ENCODE data around the gene CADM4. TPM values are rescaled to one million over a fixed set of nuclear protein-coding genes. Genes with fewer than 3 reads are reported as not detected.

Gene CADM4
- polyA plus RNA-seq, 1 of the 3 experiments (the other 2 are of a cell fraction): 28.9 TPM

DNA sequence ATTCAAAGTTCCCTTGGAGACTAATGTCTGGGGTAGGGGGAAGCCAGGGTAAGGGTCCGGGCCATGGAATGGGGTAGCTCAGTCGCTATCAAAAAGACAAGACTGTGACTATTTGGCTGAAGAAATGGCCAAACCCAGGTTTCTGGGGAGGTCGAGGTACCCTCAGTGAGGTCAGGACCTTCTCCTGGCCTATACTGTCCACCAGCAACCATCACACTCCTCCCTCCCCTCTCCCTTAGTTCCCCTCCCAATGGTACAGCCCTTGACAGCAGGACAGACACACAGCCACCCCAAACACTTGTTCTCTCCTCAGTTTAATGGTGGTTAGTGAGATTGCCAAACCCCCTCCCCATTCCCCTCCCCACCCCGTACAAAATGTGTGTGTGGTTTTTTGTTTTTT lies 17.6 kb downstream of the CADM4 start (continued):
- TF ChIP-seq, protein P1, sequence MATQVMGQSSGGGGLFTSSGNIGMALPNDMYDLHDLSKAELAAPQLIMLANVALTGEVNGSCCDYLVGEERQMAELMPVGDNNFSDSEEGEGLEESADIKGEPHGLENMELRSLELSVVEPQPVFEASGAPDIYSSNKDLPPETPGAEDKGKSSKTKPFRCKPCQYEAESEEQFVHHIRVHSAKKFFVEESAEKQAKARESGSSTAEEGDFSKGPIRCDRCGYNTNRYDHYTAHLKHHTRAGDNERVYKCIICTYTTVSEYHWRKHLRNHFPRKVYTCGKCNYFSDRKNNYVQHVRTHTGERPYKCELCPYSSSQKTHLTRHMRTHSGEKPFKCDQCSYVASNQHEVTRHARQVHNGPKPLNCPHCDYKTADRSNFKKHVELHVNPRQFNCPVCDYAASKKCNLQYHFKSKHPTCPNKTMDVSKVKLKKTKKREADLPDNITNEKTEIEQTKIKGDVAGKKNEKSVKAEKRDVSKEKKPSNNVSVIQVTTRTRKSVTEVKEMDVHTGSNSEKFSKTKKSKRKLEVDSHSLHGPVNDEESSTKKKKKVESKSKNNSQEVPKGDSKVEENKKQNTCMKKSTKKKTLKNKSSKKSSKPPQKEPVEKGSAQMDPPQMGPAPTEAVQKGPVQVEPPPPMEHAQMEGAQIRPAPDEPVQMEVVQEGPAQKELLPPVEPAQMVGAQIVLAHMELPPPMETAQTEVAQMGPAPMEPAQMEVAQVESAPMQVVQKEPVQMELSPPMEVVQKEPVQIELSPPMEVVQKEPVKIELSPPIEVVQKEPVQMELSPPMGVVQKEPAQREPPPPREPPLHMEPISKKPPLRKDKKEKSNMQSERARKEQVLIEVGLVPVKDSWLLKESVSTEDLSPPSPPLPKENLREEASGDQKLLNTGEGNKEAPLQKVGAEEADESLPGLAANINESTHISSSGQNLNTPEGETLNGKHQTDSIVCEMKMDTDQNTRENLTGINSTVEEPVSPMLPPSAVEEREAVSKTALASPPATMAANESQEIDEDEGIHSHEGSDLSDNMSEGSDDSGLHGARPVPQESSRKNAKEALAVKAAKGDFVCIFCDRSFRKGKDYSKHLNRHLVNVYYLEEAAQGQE (IDR thresholded peaks at IDR 0.05; ENCODE audit: low read depth, low read length): no peak
- TF ChIP-seq RXRA (IDR thresholded peaks at IDR 0.05; ENCODE audit: borderline replicate concordance, low read depth) (no peak), RCOR1 (IDR thresholded peaks at IDR 0.05; ENCODE audit: low read length) (no peak), SIN3A (IDR thresholded peaks at IDR 0.05; ENCODE audit: borderline replicate concordance, low read depth, low read length) (no peak), TCF12 (IDR thresholded peaks at IDR 0.05) (no peak)

GRCh38 chr19:43620061-43621001 lies 19.3 kb downstream of the CADM4 start:
- no peak for DNase-seq
- CTCF ChIA-PET: interaction anchor here (0.6 to 2.5 kb wide), 2 partner anchors 65 to 1154 kb away, joined by 3 to 7 read pairs; no protein-coding TSS in a partner anchor
- POLR2A ChIA-PET: interaction anchor here (1.1 kb wide), 1 partner anchor 48 kb away, joined by 5 read pairs; no protein-coding TSS in a partner anchor
- Histone ChIP-seq H3K27me3 (ENCODE audit: insufficient read depth) (no peaks in the 10 kb centered on the region), H3K79me2 (ENCODE audit: insufficient read depth) (peaks cover 38% of the 10 kb centered on the region), H2AFZ (ENCODE audit: low read depth) (peak overlapping the region; percentile 88; the same call in 1 of the 2 replicates), H3K9me3 (no peaks in the 10 kb centered on the region), H3K9ac (peak overlapping the region; percentile 86), H3K4me2 (peak overlapping the region; percentile 87), H3K27ac (ENCODE audit: low read depth in 2 of 2, low read length in 1 of 2) (peak overlapping the region; percentile 74 to 98), H3K36me3 (replicated peaks in 1 of 2; ENCODE audit: control insufficient read depth in 1 of 2, insufficient read depth in 2 of 2, low read length in 1 of 2) (peaks cover 0 to 3% of the 10 kb centered on the region in 2 experiments), H3F3A (replicated peaks; ENCODE audit: insufficient read depth) (peaks cover 4% of the 10 kb centered on the region), H4K20me1 (ENCODE audit: insufficient read depth) (no peaks in the 10 kb centered on the region), H3K4me3 (ENCODE audit: low read depth in 2 of 2, low read length in 1 of 2) (peak overlapping the region; percentile 68 to 72), H3K9me2 (no peaks in the 10 kb centered on the region), H3K4me1 (ENCODE audit: control insufficient read depth in 1 of 2, insufficient read depth in 2 of 2, low read depth in 1 of 2, low read length in 1 of 2) (peaks cover 7 to 12% of the 10 kb centered on the region in 2 experiments; a peak in 2 of 4 replicates)
- 60% methylated on average over 23 of the region's 23 CpGs for WGBS (ENCODE audit: low lambda C conversion rate)
- TF ChIP-seq TCF12 (IDR thresholded peaks at IDR 0.05): no peak
- TF ChIP-seq SIN3A (IDR thresholded peaks at IDR 0.05; ENCODE audit: borderline replicate concordance, low read depth, low read length): no peak
- TF ChIP-seq GABPA (IDR thresholded peaks at IDR 0.05; ENCODE audit: low read depth): no peak
- no peak for TF ChIP-seq ELF1 (IDR thresholded peaks at IDR 0.05)
- TF ChIP-seq TAF1 (IDR thresholded peaks at IDR 0.05; ENCODE audit: borderline replicate concordance, low read depth, low read length): no peak
- no peak for TF ChIP-seq NFIC (IDR thresholded peaks at IDR 0.05; ENCODE audit: borderline replicate concordance)
- TF ChIP-seq EP300 (IDR thresholded peaks at IDR 0.05; ENCODE audit: borderline replicate concordance in 1 of 2, low read depth in 1 of 2, low read length in 1 of 2): no peak
- TF ChIP-seq EZH2phosphoT487 (IDR thresholded peaks at IDR 0.05; ENCODE audit: borderline replicate concordance, low read depth): no peak
- TF ChIP-seq CHD2 (IDR thresholded peaks at IDR 0.05; ENCODE audit: low read length, partially characterized antibody): no peak
- no peak for TF ChIP-seq NRF1 (IDR thresholded peaks at IDR 0.05; ENCODE audit: low read depth, low read length)
- TF ChIP-seq SMC3 (IDR thresholded peaks at IDR 0.05; ENCODE audit: low read depth, low read length): no peak
- TF ChIP-seq RCOR1 (IDR thresholded peaks at IDR 0.05; ENCODE audit: low read length): no peak
- TF ChIP-seq, protein P2, sequence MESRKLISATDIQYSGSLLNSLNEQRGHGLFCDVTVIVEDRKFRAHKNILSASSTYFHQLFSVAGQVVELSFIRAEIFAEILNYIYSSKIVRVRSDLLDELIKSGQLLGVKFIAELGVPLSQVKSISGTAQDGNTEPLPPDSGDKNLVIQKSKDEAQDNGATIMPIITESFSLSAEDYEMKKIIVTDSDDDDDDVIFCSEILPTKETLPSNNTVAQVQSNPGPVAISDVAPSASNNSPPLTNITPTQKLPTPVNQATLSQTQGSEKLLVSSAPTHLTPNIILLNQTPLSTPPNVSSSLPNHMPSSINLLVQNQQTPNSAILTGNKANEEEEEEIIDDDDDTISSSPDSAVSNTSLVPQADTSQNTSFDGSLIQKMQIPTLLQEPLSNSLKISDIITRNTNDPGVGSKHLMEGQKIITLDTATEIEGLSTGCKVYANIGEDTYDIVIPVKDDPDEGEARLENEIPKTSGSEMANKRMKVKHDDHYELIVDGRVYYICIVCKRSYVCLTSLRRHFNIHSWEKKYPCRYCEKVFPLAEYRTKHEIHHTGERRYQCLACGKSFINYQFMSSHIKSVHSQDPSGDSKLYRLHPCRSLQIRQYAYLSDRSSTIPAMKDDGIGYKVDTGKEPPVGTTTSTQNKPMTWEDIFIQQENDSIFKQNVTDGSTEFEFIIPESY (IDR thresholded peaks at IDR 0.05; ENCODE audit: borderline replicate concordance, low read depth): no peak
